Activated CD8-positive, alpha-beta memory T cell treated with anti-CD3 and anti-CD28 coated beads for 36 hours (primary cell): ENCODE results near the gene MRPL38. TPM values are rescaled to one million over a fixed set of nuclear protein-coding genes. Genes with fewer than 3 reads are reported as not detected.
"Not testable (repeated sequence)": the region's sequence is repeated elsewhere in the genome, so short reads cannot be mapped to it uniquely, and the experiment has no call there.

Source experiments
- CTCF ChIA-PET: fragments of 350-600 bp; sonication (Branson Sonifier 250); formaldehyde crosslinking; loops from one replicate; lab custom pipeline; 2021; ENCODE audit warnings: antibody characterized with exemption; lab: Charles Lee
- POLR2A ChIA-PET: fragments of 350-600 bp; sonication (Branson Sonifier 250); formaldehyde crosslinking; loops from one replicate; lab custom pipeline; 2021; ENCODE audit warnings: antibody characterized with exemption; lab: Charles Lee
- total RNA-seq, 2 experiments: library from RNA; stranded (reverse); gene quantifications; one replicate each; pipeline ENCODE4 v1.2.3, GENCODE V29; 2021

Gene MRPL38
- total RNA-seq, 2 experiments from 2014 or later: 162 to 166 TPM

DNA sequence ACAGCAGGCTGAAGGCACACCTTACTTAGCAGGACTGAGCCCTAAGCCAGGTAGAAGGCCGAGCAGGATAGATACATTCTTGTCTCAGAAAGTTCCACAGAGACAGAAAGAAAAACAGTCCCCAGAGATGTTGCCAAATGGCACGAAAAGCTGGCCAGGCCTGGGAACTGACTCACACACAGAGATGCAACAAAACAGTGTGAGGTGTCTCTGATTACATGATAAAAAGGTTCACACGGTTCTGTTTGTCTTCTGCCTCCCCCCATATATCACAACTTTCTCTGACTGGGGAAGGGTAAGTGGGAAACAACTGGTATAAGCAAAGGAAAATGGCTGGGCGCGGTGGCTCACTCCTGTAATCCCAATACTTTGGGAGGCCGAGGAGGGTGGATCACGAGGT lies 51.3 kb downstream of the MRPL38 start:
- ChIA-PET POLR2A (interaction anchor here (1.0 kb wide), 2 partner anchors 73 to 77 kb away, joined by 3 read pairs; no protein-coding TSS in a partner anchor), CTCF (interaction anchor here (0.9 kb wide), 1 partner anchor 36 kb away, joined by 3 read pairs; no protein-coding TSS in a partner anchor)

DNA sequence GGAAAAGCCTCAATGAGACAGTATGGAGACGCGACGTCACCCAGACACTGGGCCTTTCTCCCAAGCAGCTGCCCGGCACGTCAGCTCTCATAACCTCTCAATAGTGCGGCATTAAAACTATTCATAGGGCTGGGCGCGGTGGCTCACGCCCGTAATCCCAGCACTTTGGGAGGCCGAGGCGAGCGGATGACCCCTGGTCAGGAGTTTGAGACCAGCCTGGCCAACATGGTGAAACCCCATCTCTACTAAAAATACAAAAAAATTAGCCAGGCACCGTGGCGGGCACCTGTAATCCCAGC lies 53.0 kb downstream of the MRPL38 start:
- CTCF ChIA-PET: interaction anchor here (0.7 to 1.4 kb wide), 2 partner anchors 21 to 45 kb away, joined by 3 read pairs; partner anchors contain the start of gene TRIM65
- POLR2A ChIA-PET: not testable (repeated sequence)

DNA sequence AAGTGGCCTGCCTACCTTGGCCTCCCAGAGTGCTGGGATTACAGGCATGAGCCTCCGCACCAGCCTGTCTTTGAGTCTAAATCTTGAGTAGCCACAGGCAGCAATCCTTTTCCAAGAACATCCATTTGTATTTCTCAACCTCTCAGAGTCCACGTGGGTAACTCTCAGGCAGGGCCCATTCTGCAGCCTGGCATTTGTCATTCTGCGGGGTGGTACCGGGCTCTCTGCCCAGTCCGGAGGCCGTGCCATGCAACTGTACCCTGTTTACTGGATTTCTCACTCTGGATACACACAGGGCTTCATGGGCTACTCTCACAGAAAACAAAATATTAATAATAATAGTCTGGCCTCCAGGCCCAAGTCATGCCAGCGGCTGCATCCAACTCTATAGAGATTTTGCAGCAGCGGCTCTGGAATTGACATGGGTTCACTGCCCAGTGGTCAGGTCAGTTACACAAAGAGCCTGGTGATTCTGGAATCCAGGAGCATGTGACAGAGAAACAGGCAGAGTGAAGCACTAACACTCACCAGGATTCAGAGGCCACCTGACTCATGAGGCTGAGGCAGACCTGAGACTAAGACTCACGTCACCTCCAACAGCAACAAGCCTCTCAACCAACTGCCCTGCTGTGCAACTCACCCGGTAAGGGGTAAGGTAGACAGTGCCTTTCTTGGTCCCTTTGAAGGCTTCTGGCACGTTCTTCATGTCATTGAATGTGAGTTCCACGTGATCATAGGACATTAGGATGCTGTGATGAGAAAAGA lies 53.6 kb downstream of the MRPL38 start:
- POLR2A ChIA-PET: no interaction called here

DNA sequence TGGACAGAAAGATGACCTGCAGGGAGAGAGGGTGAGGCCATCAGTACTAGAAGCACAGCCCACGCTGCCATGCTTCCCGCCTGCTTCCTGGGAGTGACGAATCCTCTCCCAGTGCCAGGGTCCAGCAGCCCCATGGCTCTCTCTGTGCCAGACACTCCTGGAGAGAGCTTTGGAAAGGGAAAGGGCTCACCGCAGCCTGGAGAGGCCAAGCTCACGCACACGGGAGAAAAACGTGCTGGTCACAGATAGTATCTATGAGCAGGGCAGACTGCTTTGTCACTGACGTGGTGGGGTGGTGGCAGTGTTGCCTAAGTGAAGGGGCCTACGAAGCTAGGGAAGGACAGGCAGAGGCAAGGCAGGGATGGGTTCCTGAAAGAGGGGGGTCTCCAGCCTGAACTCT lies 55.0 kb downstream of the MRPL38 start:
- CTCF ChIA-PET: interaction anchor here (0.8 to 2.0 kb wide), 4 partner anchors 9 to 20 kb away, joined by 3 to 6 read pairs (median 4); no protein-coding TSS in a partner anchor
- POLR2A ChIA-PET: no interaction called here

More for the DNA sequence above, 53.6 kb downstream of the MRPL38 start:
- CTCF ChIA-PET: interaction anchor here (1.9 kb wide), 1 partner anchor 10 kb away, joined by 4 read pairs; no protein-coding TSS in a partner anchor

DNA sequence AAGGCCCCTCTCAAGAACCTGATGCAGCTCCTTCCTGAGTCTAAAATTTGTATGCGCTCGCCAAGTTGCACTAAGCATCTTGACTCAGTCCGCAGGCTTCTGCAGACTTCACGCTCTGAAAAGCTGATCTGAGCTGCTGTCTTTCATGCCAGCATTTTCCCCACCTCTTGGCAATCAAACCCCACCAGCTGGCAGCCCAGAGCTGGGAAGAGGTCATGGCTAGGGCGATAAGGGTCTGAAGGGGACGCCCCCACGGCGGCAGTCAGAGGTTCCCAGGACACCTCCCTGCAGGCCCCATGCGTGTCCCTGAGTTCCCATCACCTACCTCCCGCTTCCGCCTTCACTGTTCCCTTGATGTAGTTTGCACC lies 55.4 kb downstream of the MRPL38 start:
- POLR2A ChIA-PET: interaction anchor here (0.6 kb wide), 1 partner anchor 32 kb away, joined by 10 read pairs; no protein-coding TSS in a partner anchor

More for the DNA sequence above, 55.4 kb downstream of the MRPL38 start:
- CTCF ChIA-PET: interaction anchor here (0.7 to 2.0 kb wide), 4 partner anchors 10 to 60 kb away, joined by 3 to 6 read pairs (median 4); no protein-coding TSS in a partner anchor

Other genes with a start within 250 kb of the MRPL38 start
- 10 to 100 TPM; 27.6 to 29.5 TPM for gene RECQL5, start 237.7 kb downstream of the MRPL38 start, total RNA-seq
- gene SAP30BP, start 237.5 kb downstream of the MRPL38 start, total RNA-seq: 100 to 1,000 TPM in 1 of 2 experiments, 10 to 100 TPM in 1; 98.1 to 103 TPM
- 1 to 10 TPM; 1.5 to 1.9 TPM for gene ITGB4, start 183.4 kb downstream of the MRPL38 start, total RNA-seq
- gene GALK1, start 139.7 kb downstream of the MRPL38 start, total RNA-seq: 10 to 100 TPM; 42.2 to 44.3 TPM
- 10 to 100 TPM; 25.3 to 29.1 TPM for gene UNK, start 120.1 kb downstream of the MRPL38 start, total RNA-seq
- 100 to 1,000 TPM; 162 to 165 TPM for gene UNC13D, start 60.5 kb downstream of the MRPL38 start, total RNA-seq
- 10 to 100 TPM; 47.8 to 52.9 TPM for gene WBP2, start 49.5 kb downstream of the MRPL38 start, total RNA-seq
- gene TRIM47, start 26.3 kb downstream of the MRPL38 start, total RNA-seq: 10 to 100 TPM; 15.6 to 17.5 TPM
- 10 to 100 TPM; 39.4 to 39.5 TPM for gene TRIM65, start 7.9 kb downstream of the MRPL38 start, total RNA-seq
- 10 to 100 TPM; 21.9 to 23.6 TPM for gene FBF1, start 36.2 kb upstream of the MRPL38 start, total RNA-seq
- gene ACOX1, start 74.3 kb upstream of the MRPL38 start, total RNA-seq: 10 to 100 TPM; 28.4 to 33.7 TPM
- gene TEN1, start 74.4 kb upstream of the MRPL38 start, total RNA-seq: 10 to 100 TPM; 15.0 to 15.8 TPM
- 1 to 10 TPM; 4.1 to 5.1 TPM for gene CDK3, start 96.0 kb upstream of the MRPL38 start, total RNA-seq
- under 1 TPM; 0.10 to 0.21 TPM for gene EVPL, start 122.4 kb upstream of the MRPL38 start, total RNA-seq
- gene SRP68, start 167.6 kb upstream of the MRPL38 start, total RNA-seq: 100 to 1,000 TPM; 130 to 132 TPM
- 1 to 10 TPM; 2.2 to 3.1 TPM for gene GALR2, start 169.9 kb upstream of the MRPL38 start, total RNA-seq
- gene ZACN, start 174.3 kb upstream of the MRPL38 start, total RNA-seq: 1 to 10 TPM; 2.6 to 3.0 TPM
- gene EXOC7, start 198.9 kb upstream of the MRPL38 start, total RNA-seq: 10 to 100 TPM; 84.6 to 87.0 TPM
- 1 to 10 TPM in 1 of 2 experiments, under 1 TPM in 1; 0.99 to 1.4 TPM for gene FOXJ1, start 236.4 kb upstream of the MRPL38 start, total RNA-seq